GM19240 (cell line): ENCODE data around the gene ZBP1.

Source experiments
- DNase-seq: peaks from one replicate; pipeline ENCODE4 v3.0.0; 2011; ENCODE audit warnings: low spot score; ENCODE audit not compliant: insufficient read length

The ZBP1 gene

DNA sequence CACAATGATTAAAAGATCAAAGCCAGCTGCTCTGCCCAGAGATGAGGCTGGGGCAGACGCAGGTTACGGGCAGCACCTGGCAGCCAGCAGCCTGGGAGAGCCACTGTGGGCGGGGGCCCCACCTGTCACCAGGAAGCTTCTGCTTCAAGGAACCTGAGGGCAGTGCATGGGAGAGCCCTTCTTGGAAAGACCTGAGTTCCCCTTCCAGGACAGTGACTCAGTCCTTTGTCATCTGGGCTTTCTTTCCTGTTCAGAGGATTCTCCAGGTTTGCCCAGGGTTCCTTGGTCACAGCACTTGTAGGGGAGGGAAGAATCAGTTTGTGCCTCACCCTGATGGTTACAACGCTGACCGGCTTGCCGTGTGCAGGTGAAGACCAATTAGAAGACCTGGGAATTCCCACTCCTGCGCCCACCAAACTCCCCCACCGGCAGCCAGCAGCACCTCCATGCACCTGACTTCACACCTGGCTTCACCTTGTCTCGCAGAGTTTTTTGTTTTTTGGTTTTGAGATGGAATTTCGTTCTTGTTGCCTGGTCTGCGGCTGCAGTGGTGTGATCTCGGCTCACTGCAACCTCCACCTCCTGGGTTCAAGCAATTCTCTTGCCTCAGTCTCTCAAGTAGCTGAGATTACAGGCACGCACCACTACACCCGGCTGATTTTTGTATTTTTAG, 2.0 kb downstream of the ZBP1 start:
- DNase-seq: no peak

DNA sequence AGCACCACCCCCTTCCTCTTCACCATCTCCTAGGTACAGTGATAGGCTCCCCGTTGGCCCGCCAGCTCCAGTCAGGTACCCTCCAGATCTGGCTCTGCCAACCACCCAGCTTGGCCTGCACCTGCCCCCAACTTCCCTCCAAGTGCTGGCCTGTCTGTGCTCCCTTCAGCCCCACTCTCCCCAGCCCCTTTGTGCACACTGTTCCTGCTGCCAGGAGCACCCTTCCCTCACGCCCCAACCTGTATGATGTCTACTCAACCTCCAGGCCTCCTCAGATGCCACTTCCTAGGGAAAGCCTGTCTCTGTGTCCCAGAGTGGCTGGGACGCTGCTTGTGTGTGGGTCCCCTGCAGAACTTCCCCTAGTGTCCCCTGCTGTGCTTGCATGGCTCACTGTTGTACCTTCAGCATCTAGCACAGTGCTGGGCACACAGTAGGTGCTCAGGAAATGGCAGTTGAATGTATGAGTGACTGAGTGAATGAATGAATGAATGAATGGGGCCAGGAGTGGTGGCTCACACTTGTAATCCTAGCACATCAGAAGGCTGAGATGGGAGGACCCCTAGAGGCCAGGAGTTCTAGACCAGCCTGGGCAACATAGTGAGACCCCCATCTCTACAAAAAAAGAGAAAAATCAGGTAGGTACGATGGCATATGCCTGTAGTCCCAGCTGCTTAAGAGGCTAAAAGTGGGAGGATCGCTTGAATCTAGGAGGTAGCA, 3.0 kb downstream of the ZBP1 start:
- DNase-seq: no peak

DNA sequence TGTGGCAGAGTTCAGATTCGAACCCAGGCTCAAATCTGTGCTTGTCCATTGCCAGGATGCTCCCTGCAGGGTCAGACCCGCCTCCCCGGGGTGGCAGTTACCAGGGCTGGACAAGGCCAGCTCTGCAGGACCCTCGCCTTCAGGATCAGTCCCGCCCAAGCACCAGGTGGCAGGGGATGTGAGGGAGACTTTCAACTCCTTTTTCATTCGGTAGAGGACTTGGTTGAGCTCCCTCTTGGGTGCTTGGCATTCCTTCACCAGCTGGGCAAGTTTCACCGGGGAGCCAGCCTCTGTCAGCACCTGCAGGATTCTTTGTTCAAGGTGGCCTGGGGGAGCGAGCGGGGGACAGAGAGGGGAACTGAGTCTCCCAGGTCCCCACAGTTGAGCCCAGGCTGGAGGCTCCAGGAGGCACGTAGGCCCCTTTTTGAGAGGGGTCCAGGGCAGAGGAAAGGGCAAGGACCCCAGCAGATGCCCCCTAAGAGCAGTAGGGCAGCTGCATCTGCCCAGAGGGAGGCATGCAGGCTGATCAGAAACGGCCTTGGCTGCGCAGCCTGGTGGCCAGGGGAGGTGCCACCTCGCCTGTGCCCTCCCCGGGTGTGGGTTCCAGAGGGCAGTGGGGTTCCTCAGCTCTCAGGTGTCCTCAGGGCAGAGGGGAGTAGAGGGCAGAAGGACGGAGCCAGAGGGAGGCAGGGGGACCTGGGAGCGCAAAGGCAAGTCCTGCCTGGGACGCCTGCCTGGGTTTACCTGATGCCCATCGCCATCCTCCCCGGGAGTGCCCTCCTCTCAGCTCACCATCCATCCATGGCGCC, 3.9 kb downstream of the ZBP1 start:
- no peak for DNase-seq

GRCh38 chr20:57615445-57615811, 4.8 kb downstream of the ZBP1 start:
- DNase-seq: no peak

- DNase-seq: no peak
Observed at GRCh38 chr20:57614490-57615444, 5.5 kb downstream of the ZBP1 start.

GRCh38 chr20:57613481-57613921, 6.7 kb downstream of the ZBP1 start:
- DNase-seq: no peak

DNA sequence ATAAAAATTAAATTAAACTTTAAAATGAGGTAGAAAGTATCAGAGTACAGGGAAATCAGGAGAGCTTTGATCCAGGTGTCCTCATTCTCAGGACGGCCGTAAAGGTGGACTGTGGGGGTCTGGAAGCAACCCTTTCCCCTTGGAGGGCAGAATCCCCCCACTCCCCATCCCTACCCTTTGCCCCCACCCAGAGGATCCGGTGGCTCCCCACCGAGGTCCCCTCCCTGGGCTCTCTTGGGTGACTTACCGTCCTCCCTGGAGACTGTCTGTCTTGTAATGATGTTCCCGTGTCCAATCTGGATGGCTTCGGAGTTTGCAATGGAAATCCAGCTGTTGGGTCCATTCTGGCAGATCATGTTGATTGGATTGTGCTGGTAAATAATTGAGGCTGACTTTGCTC, 7.3 kb downstream of the ZBP1 start:
- DNase-seq: no peak

DNA sequence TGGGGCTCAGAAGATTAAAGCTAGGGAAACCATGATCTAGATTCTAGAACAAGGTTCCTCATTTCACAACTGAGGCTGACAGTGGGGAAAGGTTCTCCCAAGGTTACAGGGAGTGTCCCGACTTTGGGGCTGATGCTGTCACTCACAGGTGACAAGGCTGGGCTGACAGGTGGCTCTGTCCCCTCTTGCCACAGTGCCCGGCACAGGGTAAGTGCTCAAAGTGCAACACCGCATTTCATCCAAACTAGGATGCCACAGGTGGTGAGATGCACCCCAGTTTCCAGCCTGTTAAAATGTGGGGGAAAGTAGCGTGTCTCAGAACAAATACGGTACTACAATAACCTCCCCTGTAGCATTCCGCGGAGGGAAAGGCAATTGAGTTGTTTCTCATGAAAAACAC, 7.8 kb downstream of the ZBP1 start:
- no peak for DNase-seq

DNA sequence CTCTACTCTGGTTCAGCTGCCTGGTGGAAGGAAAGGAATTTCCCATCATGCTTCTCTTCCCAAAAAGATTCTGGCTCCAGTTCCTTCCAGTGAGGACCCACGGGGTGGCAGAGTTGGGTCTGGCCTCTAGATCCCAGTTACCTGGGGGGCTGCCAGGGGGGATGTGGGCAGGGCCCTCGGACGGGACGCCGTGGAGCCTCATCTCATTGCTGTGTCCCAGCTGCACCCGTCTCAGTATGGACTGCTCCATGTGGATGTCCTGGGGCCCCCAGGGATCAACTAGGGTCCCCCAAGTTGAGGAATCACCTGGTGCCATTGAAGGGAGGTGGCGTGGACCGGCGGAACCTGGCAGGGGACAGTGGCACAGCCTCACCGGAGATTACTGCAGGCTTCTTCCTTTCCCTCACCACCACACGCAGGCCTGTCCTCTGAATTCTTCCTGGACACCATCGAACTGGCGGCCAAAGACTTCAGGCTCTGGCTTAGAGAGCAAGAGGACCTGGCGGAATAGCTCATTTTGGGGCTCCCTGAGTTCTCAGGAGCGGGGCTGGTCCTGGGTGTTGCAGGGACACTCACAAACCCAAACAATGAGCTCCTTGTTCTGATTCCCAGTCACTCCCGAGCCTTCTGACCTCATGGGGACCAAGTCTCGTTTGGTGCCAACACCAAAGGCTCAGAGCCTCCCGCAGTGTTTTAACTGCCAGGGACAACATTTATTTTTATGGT, 8.5 kb downstream of the ZBP1 start:
- no peak for DNase-seq

DNA sequence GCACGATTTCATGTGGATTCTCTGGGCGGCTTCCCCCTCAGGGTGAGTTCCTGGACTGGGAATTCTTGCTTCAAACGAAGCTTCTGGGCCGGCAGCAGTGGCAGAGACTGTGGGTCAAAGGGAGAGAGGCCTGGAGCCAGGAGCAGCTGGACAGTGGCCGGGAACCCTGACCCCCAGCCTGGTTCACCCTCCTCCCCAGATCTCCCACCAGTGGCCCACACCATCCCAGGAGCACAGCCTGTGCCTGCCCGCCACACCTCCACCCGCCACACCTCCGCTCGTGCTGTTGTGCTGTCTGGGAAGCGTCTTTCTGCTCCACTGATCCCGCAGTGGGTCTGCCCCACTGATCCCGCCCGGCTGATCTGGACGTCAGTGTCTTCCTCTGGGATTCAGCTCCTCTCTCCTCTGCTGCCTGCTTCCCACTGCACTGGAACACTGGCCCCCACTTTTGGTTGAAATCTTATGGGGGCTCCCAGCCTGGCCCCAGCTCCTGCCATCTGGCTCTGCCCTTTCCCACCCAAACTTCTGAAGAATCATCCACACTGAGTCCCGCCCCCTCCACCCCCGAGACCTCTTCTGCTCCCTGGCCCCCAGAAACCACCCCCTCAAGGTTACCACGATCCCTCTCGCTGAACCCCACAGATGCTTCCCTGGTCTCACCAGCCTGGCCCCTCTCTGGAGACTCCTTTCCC, 9.8 kb downstream of the ZBP1 start:
- no peak for DNase-seq

GRCh38 chr20:57609842-57610167, 10.4 kb downstream of the ZBP1 start:
- DNase-seq: no peak

GRCh38 chr20:57609086-57609841, 11.0 kb downstream of the ZBP1 start:
- DNase-seq: no peak

GRCh38 chr20:57608516-57608915, 11.7 kb downstream of the ZBP1 start:
- DNase-seq: no peak

DNA sequence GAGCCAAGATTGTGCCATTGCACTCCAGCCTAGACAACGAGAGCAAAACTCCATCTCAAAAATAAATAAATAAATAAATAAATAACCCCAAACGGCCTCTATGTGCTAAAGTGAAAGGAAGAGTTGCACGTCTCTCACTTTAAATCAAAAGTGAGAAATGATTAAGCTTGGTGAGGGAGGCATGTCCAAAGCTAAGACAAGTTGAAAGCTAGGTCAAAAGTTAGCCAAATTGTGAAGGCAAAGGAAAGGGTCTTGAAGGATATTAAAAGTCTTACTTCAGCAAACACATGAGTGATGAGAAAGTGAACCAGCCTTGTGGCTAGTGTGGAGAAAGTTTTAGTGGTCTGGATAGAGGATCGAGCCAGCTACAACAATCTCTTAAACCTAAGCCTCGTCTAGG, 14.3 kb downstream of the ZBP1 start:
- no peak for DNase-seq

- DNase-seq: no peak
Observed at GRCh38 chr20:57605045-57605444, 15.2 kb downstream of the ZBP1 start.

- no peak for DNase-seq
Observed at GRCh38 chr20:57603120-57603519, 17.1 kb downstream of the ZBP1 start.

GRCh38 chr20:57601737-57602136, 18.5 kb downstream of the ZBP1 start:
- DNase-seq: no peak

DNA sequence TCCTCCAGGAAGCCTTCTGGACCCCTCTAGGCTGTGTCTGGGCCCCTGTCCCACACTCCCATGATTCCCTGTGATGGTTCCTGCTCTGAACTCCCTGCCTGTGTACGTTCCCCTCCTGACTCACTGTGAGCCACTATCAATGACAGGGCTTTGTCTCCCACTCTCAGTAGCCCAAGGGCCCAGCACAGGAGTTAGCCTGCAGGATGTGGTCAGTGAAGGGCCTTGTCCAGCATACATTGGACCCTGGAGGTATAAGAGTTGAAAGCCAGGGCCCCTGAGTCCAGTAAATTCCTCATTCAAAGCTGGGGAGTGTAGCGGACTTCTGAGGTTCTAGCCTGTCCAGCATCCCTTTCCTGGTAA, 19.0 kb downstream of the ZBP1 start:
- no peak for DNase-seq
